Measurements from ENCODE around the gene SIN3A.
"Not testable (repeated sequence)": the region's sequence is repeated elsewhere in the genome, so short reads cannot be mapped to it uniquely, and the experiment has no call there.

SIN3A gene

DNA sequence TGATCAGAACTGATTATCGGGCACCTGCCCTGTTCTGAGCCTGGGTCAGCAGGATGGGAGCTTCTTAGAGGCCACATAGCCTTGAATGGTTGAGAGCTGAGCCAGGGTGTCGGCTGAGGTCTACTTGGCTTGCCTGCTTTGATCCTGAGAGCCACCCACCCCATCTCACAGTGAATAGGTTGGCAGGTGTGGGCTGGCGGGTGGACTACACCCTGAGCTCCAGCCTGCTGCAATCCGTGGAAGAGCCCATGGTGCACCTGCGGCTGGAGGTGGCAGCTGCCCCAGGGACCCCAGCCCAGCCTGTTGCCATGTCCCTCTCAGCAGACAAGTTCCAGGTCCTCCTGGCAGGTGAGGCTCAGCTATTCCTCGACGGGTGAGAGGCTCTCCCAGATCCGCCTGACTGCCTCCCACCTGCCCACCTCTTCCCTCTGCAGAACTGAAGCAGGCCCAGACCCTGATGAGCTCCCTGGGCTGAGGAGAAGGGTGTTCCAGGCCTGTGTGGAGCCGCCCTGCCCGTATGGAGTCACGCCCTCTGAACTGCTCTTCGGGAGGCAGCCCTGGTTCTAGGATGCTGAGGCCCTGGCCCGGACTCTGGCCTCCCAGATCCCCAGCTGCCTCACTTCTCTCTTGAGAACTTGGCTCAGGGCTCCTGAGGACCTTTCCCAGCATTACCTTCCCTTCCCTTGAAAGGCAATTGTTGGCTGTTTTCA lies 111.8 kb downstream of the SIN3A start:
- TF ChIP-seq, protein P1, sequence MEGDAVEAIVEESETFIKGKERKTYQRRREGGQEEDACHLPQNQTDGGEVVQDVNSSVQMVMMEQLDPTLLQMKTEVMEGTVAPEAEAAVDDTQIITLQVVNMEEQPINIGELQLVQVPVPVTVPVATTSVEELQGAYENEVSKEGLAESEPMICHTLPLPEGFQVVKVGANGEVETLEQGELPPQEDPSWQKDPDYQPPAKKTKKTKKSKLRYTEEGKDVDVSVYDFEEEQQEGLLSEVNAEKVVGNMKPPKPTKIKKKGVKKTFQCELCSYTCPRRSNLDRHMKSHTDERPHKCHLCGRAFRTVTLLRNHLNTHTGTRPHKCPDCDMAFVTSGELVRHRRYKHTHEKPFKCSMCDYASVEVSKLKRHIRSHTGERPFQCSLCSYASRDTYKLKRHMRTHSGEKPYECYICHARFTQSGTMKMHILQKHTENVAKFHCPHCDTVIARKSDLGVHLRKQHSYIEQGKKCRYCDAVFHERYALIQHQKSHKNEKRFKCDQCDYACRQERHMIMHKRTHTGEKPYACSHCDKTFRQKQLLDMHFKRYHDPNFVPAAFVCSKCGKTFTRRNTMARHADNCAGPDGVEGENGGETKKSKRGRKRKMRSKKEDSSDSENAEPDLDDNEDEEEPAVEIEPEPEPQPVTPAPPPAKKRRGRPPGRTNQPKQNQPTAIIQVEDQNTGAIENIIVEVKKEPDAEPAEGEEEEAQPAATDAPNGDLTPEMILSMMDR (conservative IDR thresholded peaks at IDR 0.05; ENCODE audit: low read depth, low read length), result no peak
- no peak overlapping the region for H3K27ac ChIP-seq
- H3K9ac ChIP-seq, result no peak overlapping the region
- H3K4me1 ChIP-seq (ENCODE audit: low read depth, poor library complexity, severe bottlenecking), result peaks cover 16% of the 10 kb centered on the region
- no peak overlapping the region for H2AFZ ChIP-seq (ENCODE audit: low read depth)
- H3K4me2 ChIP-seq, result no peak overlapping the region
- H3K36me3 ChIP-seq (ENCODE audit: insufficient read depth), result no peaks in the 10 kb centered on the region
- H3K79me2 ChIP-seq (ENCODE audit: insufficient read depth, low read depth), result peaks cover 7% of the 10 kb centered on the region; the same call in 1 of the 2 replicates
- no peaks in the 10 kb centered on the region for H4K20me1 ChIP-seq (ENCODE audit: insufficient read depth)
- H3K27me3 ChIP-seq (ENCODE audit: insufficient read depth, low read depth), result no peaks in the 10 kb centered on the region
- no peak overlapping the region for H3K4me3 ChIP-seq (IDR thresholded peaks at IDR 0.05; ENCODE audit: insufficient read depth, low read depth, low read length)

DNA sequence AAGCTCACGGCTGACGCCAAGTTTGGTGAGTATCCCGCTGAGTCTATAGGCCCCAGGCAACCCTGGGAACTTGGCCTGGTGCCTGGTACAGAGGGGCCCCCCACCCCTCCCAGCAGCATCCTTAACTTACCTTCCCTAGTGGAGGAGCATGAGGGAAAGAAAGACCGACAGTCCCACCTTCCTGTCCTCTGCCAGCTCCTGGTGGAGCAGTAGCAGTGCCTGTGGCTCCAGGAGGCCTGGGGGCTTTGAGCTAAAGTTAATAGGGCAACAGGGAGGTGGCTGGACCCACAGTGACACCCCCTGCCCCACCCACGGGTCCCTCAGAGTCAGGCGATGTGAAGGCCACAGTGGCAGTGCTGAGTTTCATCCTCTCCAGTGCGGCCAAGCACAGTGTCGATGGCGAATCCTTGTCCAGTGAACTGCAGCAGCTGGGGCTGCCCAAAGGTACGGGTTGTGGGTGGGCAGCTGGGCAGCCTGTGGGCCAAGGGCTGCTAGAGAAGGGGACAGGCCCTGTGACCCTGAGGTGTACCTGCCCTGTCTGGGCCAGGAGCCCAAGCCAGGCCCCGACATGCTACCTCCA lies 112.7 kb downstream of the SIN3A start:
- Histone ChIP-seq H3K27ac (no peak overlapping the region), H4K20me1 (ENCODE audit: insufficient read depth) (no peaks in the 10 kb centered on the region), H3K9ac (no peak overlapping the region)

GRCh38 chr15:75335705-75336355 lies 115.7 kb downstream of the SIN3A start, which contains the start of gene COMMD4:
Gene COMMD4, plus strand, starts transcription at chr15:75336063. Its CDS starts 27 bp downstream, at chr15:75336090.
- no peaks in the 10 kb centered on the region for H3K27me3 ChIP-seq (ENCODE audit: insufficient read depth, low read depth)
- peak within 1 kb of the TSS; percentile 66 for H3K4me2 ChIP-seq

More for the DNA sequence above, 112.7 kb downstream of the SIN3A start:
- Histone ChIP-seq H3K27me3 (ENCODE audit: insufficient read depth, low read depth) (no peaks in the 10 kb centered on the region), H3K4me1 (ENCODE audit: low read depth, poor library complexity, severe bottlenecking) (peaks cover 17% of the 10 kb centered on the region), H2AFZ (ENCODE audit: low read depth) (no peak overlapping the region), H3K36me3 (ENCODE audit: insufficient read depth) (no peaks in the 10 kb centered on the region), H3K4me3 (IDR thresholded peaks at IDR 0.05; ENCODE audit: insufficient read depth, low read depth, low read length) (no peak overlapping the region), H3K79me2 (ENCODE audit: insufficient read depth, low read depth) (peaks cover 7% of the 10 kb centered on the region; the same call in 1 of the 2 replicates), H3K4me2 (no peak overlapping the region)
- TF ChIP-seq, protein P1 (conservative IDR thresholded peaks at IDR 0.05; ENCODE audit: low read depth, low read length), result no peak

DNA sequence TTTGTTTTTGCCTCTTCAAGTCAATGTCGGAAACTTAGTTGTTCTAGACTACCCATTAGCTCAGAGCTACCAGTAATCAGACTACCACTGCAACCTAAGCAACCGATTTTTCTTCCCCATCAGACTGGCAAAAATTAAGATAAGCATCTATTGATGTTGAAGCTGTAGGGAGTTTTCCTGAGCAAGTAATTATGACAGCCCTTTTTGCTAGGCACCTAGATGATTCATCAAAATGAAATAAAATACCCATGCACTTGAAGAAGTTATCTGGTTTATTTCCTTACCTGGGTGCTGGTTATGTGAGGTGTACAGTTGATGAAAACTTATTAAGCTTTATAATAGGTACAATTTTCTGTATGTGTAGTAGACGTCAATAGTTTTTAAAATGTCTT lies 116.2 kb downstream of the SIN3A start:
- peaks cover 7% of the 10 kb centered on the region; the same call in 1 of the 2 replicates for H3K79me2 ChIP-seq (ENCODE audit: insufficient read depth, low read depth)
- TF ChIP-seq, protein P1 (conservative IDR thresholded peaks at IDR 0.05; ENCODE audit: low read depth, low read length), result no peak
- no peaks in the 10 kb centered on the region for H3K27me3 ChIP-seq (ENCODE audit: insufficient read depth, low read depth)
- H2AFZ ChIP-seq (ENCODE audit: low read depth), result peak overlapping the region; percentile 99
- no peak overlapping the region; the same call in 1 of the 2 replicates for H3K9ac ChIP-seq
- H3K4me2 ChIP-seq, result peak overlapping the region; percentile 66
- 0 out of 2 replicates have a peak overlapping the region, but pooled peaks have one; percentile 25 for H3K27ac ChIP-seq
- peaks cover 20% of the 10 kb centered on the region for H3K4me1 ChIP-seq (ENCODE audit: low read depth, poor library complexity, severe bottlenecking)
- no peaks in the 10 kb centered on the region for H4K20me1 ChIP-seq (ENCODE audit: insufficient read depth)
- no peaks in the 10 kb centered on the region for H3K36me3 ChIP-seq (ENCODE audit: insufficient read depth)
- H3K4me3 ChIP-seq (IDR thresholded peaks at IDR 0.05; ENCODE audit: insufficient read depth, low read depth, low read length), result no peak overlapping the region

More at GRCh38 chr15:75335705-75336355, 115.7 kb downstream of the SIN3A start, which contains the start of gene COMMD4:
- no peak within 1 kb of the TSS for H3K4me3 ChIP-seq (IDR thresholded peaks at IDR 0.05; ENCODE audit: insufficient read depth, low read depth, low read length)
- H4K20me1 ChIP-seq (ENCODE audit: insufficient read depth), result no peaks in the 10 kb centered on the region
- peak within 1 kb of the TSS; percentile 65 for H3K9ac ChIP-seq
- peaks cover 20% of the 10 kb centered on the region for H3K4me1 ChIP-seq (ENCODE audit: low read depth, poor library complexity, severe bottlenecking)
- TF ChIP-seq, protein P1 (conservative IDR thresholded peaks at IDR 0.05; ENCODE audit: low read depth, low read length), result no peak
- peak within 1 kb of the TSS; percentile 25; the same call in 1 of the 2 replicates for H3K27ac ChIP-seq
- peak within 1 kb of the TSS; percentile 99 for H2AFZ ChIP-seq (ENCODE audit: low read depth)
- H3K36me3 ChIP-seq (ENCODE audit: insufficient read depth), result no peaks in the 10 kb centered on the region
- H3K79me2 ChIP-seq (ENCODE audit: insufficient read depth, low read depth), result peaks cover 7% of the 10 kb centered on the region; the same call in 1 of the 2 replicates

- H3K27ac ChIP-seq; H3K79me2 ChIP-seq (ENCODE audit: insufficient read depth, low read depth); H3K4me3 ChIP-seq (IDR thresholded peaks at IDR 0.05; ENCODE audit: insufficient read depth, low read depth, low read length); H3K36me3 ChIP-seq (ENCODE audit: insufficient read depth); H2AFZ ChIP-seq (ENCODE audit: low read depth); H4K20me1 ChIP-seq (ENCODE audit: insufficient read depth); H3K27me3 ChIP-seq (ENCODE audit: insufficient read depth, low read depth); H3K4me2 ChIP-seq; H3K9ac ChIP-seq: not testable (repeated sequence)
- H3K4me1 ChIP-seq (ENCODE audit: low read depth, poor library complexity, severe bottlenecking), result peaks cover 20% of the 10 kb centered on the region
Observed at GRCh38 chr15:75333654-75334419, 117.7 kb downstream of the SIN3A start.

DNA sequence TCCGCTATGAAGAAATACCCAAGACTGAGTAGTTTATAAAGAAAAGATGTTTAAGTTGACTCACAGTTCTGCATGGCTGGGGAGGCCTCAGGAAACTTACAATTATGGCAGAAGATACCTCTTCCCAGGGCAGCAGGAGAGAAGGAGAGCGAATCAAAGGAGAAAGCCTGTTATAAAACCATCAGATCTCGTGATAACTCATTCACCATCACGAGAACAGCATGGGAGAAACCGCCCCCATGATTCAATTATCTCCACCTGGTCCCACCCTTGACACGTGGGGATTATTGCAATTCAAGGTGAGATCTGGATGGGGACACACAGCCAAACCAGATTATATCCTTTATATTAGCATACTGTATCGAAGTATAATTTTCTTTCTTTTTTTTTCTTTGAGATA lies 119.4 kb downstream of the SIN3A start:
- not testable (repeated sequence) for H2AFZ ChIP-seq (ENCODE audit: low read depth); H3K4me3 ChIP-seq (IDR thresholded peaks at IDR 0.05; ENCODE audit: insufficient read depth, low read depth, low read length); H4K20me1 ChIP-seq (ENCODE audit: insufficient read depth); H3K4me2 ChIP-seq; H3K79me2 ChIP-seq (ENCODE audit: insufficient read depth, low read depth); H3K9ac ChIP-seq; H3K27me3 ChIP-seq (ENCODE audit: insufficient read depth, low read depth); H3K36me3 ChIP-seq (ENCODE audit: insufficient read depth); H3K27ac ChIP-seq
- H3K4me1 ChIP-seq (ENCODE audit: low read depth, poor library complexity, severe bottlenecking), result peaks cover 18% of the 10 kb centered on the region

Data from KMS-11 (cell line).